Adrenal gland (tissue), 12 donors: ENCODE measurements around the gene NTPCR. TPM values are rescaled to one million over a fixed set of nuclear protein-coding genes. Genes with fewer than 3 reads are reported as not detected.

Source experiments
- DNase-seq, 7 donors: peaks; one replicate each; pipeline ENCODE4 v3.0.0-alpha.2; 2019 to 2020
- H3K27ac ChIP-seq, 5 donors: fragments of 200-600 bp; sonication (generic) in 4 of 5; 1 replicate in 3 of 5; 2 replicates in 2 of 5; pipeline versions ENCODE4 v1.5.1 to v1.8.0; 2016 to 2020; ENCODE audit warnings: mild to moderate bottlenecking in 1 of 5
- H3K27me3 ChIP-seq: fragments of 200-600 bp; 2 replicates; pipeline ENCODE4 v1.8.0; 2021
- H3K36me3 ChIP-seq, 2 donors: fragments of 200-600 bp; replicated peaks in 1 of 2; 1 replicate in 1 of 2; 2 replicates in 1 of 2; pipeline versions ENCODE4 v1.5.1 to v1.8.0; 2018 to 2022
- H3K4me1 ChIP-seq, 2 donors: fragments of 200-600 bp; replicated peaks in 1 of 2; 1 replicate in 1 of 2; 2 replicates in 1 of 2; pipeline versions ENCODE4 v1.5.1 to v1.8.0; 2018 to 2021
- H3K4me3 ChIP-seq, 4 donors: fragments of 200-600 bp; sonication (generic) in 3 of 4; one replicate each; pipeline ENCODE4 v1.5.1; 2016 to 2018
- H3K9me3 ChIP-seq, 3 donors: fragments of 200-600 bp; sonication (generic) in 1 of 3; replicated peaks in 1 of 3; 1 replicate in 2 of 3; 2 replicates in 1 of 3; pipeline versions ENCODE4 v1.5.1 to v1.8.0; 2016 to 2021
- POLR2A ChIP-seq, 2 donors: fragments of 450-650 bp; IDR thresholded peaks; one replicate each; pipeline ENCODE4 v1.6.1; 2017; ENCODE audit warnings: antibody characterized with exemption in 2 of 2, mild to moderate bottlenecking in 2 of 2, moderate library complexity in 1 of 2
- WGBS, 4 donors: extraction: QIAGEN DNeasy Blood & Tissue Kit in 2 of 4; methylation state at CpG; one replicate each; pipeline versions ENCODE4 v1.1.5 to v1.1.7; 2013 to 2017; 5-methylcytosine and 5-hydroxymethylcytosine counted together
- intact Hi-C, 2 donors: fragments of 100-400 bp; cut with DNase I; formaldehyde crosslinking; loops; one replicate each; pipeline versions ENCODE4 v1.14.1 to v1.15.0; 2022 to 2023
- polyA plus RNA-seq, 3 donors: library from polyadenylated mRNA; stranded (reverse); fragments of 200-250 nt in 2 of 3; fragments of 350-450 nt in 1 of 3; fragmentation: Illumina TruSeq in 1 of 3; extraction: RNeasy Lipid Tissue Mini Kit (QIAGEN cat#74804) in 1 of 3; gene quantifications; one replicate each; pipeline ENCODE4 v1.2.3, GENCODE V29; 2013 to 2014
- total RNA-seq, 9 donors: library from RNA; depleted of rRNA in 4 of 9; stranded (reverse); fragments of >200 nt in 4 of 9; fragments of 120-200 nt in 1 of 9; fragmentation: NEBNext Ultra II Directional in 1 of 9; extraction: Animal tissue kit (Norgen Biotek cat#: 25700) in 1 of 9; gene quantifications; one replicate each; pipeline versions ENCODE4 v1.1.0 to v1.2.4, GENCODE V29; 2013 to 2023
- TF ChIP-seq, protein P1 (sequence below), 6 experiments: fragments of 450-650 bp in 4 of 6; fragments of 200-600 bp in 2 of 6; sonication (generic) in 1 of 6; IDR thresholded peaks; 1 replicate in 5 of 6; 2 replicates in 1 of 6; pipeline versions ENCODE4 v1.5.1 to v1.8.0; 2016 to 2021; ENCODE audit warnings: antibody characterized with exemption in 6 of 6, mild to moderate bottlenecking in 2 of 6, moderate library complexity in 1 of 6
- donor health status: healthy with polysubstance abuse.
- donor health status: Bipolar disorder and iron deficiency.
- donor health status: DM: yes; HTN: yes; CAD: no.
- donor health status: DM: no; HTN: no; CAD: no.
- donor health status: DM: no; HTN: no; CAD: no.
- donor health status: DM: yes; HTN: yes; CAD: no.

NTPCR gene
- total and polyA plus RNA-seq, 12 donors: 17.3 to 72.0 (median 57.2) TPM

DNA sequence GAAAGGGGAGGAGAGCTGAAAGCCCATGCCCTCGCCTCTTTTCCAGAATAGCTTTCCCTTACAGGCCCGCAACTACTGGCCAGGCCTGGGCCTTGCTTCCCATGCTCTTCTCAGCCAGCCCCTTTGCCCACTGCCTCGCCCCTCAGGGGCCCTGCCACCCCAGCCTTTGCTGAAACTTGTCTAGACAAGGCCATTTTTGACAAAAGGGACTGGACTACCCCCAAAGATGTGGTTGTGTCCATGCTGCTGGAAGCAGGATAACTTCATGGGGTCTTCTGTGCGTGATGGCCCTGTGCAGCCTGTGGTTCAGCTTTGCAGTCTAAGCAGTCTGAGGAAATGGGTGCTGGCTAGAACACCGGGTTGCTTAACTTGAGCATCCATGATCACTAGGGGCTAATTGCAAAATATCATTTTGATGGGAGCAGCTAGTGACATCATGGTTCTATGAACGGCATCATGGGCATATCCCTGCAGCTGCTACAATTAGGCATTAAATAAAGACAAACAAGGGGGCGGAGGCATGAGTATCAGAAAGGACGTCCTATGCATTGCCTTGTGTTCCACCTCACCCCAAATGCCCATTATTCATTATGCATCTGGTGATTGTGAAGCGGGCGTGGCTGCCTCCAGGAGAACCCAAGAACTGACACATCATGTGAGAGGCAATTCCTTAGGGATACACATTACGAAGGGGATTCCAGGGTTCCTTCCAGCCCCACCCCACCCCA, 36.8 kb downstream of the NTPCR start:
- no peaks in the 10 kb centered on the region for H3K36me3 ChIP-seq
- WGBS, 4 donors: 88 to 96% (median 93%) methylated on average over 10 to 11 of the region's 11 CpGs
- TF ChIP-seq, protein P1, sequence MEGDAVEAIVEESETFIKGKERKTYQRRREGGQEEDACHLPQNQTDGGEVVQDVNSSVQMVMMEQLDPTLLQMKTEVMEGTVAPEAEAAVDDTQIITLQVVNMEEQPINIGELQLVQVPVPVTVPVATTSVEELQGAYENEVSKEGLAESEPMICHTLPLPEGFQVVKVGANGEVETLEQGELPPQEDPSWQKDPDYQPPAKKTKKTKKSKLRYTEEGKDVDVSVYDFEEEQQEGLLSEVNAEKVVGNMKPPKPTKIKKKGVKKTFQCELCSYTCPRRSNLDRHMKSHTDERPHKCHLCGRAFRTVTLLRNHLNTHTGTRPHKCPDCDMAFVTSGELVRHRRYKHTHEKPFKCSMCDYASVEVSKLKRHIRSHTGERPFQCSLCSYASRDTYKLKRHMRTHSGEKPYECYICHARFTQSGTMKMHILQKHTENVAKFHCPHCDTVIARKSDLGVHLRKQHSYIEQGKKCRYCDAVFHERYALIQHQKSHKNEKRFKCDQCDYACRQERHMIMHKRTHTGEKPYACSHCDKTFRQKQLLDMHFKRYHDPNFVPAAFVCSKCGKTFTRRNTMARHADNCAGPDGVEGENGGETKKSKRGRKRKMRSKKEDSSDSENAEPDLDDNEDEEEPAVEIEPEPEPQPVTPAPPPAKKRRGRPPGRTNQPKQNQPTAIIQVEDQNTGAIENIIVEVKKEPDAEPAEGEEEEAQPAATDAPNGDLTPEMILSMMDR (IDR thresholded peaks at IDR 0.05): no peak
- no peak for TF ChIP-seq POLR2A (IDR thresholded peaks at IDR 0.05)
- no peak overlapping the region for H3K27ac ChIP-seq
- H3K4me1 ChIP-seq: no peaks in the 10 kb centered on the region
- no peak for DNase-seq
- intact Hi-C loops: no loop called here
- no peaks in the 10 kb centered on the region for H3K27me3 ChIP-seq
- H3K9me3 ChIP-seq: no peaks in the 10 kb centered on the region
- H3K4me3 ChIP-seq: no peak overlapping the region

DNA sequence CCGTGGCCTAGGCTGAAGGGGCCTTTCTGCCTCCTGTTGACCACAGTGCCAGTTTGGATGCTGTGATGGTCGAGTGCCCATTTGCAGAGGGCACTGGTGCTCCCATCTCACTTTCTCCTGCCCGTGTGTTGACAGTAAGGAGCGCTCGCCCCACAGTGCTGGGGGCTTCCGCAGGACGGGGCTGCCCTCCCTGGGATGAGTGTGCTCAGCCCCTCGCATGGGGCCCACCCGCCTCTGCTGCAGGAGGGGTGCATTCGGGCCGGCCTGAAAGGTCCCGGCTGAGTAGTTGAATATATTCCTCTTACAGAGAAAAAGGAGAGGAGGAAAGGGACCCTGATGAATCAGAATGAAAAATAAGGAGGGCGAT, 37.3 kb downstream of the NTPCR start:
- no peaks in the 10 kb centered on the region for H3K27me3 ChIP-seq
- H3K36me3 ChIP-seq: no peaks in the 10 kb centered on the region
- TF ChIP-seq, protein P1 (IDR thresholded peaks at IDR 0.05): no peak
- no peak for TF ChIP-seq POLR2A (IDR thresholded peaks at IDR 0.05)
- DNase-seq: no peak
- no peak overlapping the region for H3K4me3 ChIP-seq
- intact Hi-C loops: no loop called here
- no peak overlapping the region for H3K27ac ChIP-seq
- H3K9me3 ChIP-seq: no peaks in the 10 kb centered on the region
- no peaks in the 10 kb centered on the region for H3K4me1 ChIP-seq
- 83 to 90% (median 88%) methylated on average over 12 to 13 of the region's 13 CpGs for WGBS, 4 donors

DNA sequence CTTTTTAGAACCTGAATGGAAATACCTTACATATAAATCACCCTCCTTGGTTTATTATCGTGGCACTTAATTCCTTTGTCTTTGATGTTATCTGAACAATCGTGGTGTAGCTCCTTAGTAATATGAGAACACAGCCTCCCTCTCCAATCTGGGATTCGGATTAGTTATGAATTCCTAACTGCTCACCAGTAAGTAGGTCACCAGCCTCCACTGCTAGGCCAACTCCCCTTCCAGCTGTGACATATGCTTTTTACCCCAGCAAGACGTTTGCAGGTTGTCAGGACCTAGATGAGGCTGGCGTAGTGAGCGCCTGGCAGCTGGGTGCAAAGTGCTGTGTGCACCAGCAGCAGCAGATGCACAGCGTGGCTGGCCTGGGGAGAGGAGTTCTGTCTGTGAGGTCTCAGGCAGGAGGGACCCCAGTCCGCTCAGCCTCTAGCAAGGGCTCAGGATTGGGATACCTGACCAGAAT, 38.2 kb downstream of the NTPCR start:
- H3K27ac ChIP-seq: no peak overlapping the region
- no peaks in the 10 kb centered on the region for H3K36me3 ChIP-seq
- WGBS, 4 donors: 59 to 73% (median 67%) methylated on average over 6 to 8 of the region's 8 CpGs
- no peaks in the 10 kb centered on the region for H3K4me1 ChIP-seq
- no peak for DNase-seq
- H3K9me3 ChIP-seq: no peaks in the 10 kb centered on the region
- no peaks in the 10 kb centered on the region for H3K27me3 ChIP-seq
- TF ChIP-seq, protein P1 (IDR thresholded peaks at IDR 0.05): no peak
- TF ChIP-seq POLR2A (IDR thresholded peaks at IDR 0.05): no peak
- no peak overlapping the region for H3K4me3 ChIP-seq
- intact Hi-C loops: no loop called here

DNA sequence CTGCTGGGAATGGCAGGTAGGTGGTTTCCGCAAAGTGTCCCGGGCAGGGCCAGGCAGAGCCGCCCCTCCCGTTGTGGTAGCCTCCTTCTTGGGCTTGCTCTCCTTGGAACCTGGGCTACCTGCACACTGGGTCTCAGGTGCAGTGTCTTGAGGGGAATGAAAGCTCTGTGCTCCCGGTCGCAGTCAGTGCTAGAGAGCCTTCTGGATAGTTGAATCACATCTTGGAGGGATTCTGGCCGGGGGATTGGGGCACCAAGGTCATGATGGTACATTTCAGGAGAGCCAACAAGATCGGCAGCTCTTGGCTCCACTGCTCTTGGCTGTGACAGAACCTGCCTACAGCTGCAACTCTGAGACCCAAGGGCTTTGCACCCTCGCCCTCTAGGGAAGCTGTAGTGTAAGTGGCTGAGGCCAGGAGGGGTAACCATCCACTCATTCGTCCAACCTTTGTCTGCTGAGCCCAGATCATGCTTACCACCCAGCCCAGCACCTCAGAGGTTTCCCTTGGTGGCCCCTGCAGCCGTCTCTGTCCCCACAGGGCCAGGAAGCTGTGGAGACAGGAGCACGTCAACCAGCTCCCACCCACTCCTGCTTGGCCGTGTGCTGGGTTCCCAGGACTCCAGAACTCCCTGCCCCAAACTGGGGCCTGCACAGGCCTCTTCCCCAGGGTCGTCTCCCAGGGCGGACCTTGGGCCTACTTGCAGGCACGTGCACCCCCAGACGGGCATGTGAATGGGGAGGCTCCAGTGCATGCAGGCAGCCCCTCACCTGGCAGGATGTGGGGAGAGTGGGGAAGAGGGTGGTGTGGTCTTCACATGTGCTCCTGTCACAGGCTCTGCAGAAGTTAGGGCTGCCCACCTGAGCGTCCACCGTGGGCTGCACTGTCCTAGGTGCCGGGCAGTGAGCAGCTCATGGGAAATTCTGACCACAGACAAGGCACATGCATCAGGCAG, 40.0 kb downstream of the NTPCR start:
- Histone ChIP-seq H3K27me3 (no peaks in the 10 kb centered on the region), H3K27ac (no peak overlapping the region), H3K9me3 (no peaks in the 10 kb centered on the region), H3K36me3 (no peaks in the 10 kb centered on the region), H3K4me3 (no peak overlapping the region), H3K4me1 (no peaks in the 10 kb centered on the region)
- intact Hi-C loops: no loop called here
- TF ChIP-seq, protein P1 (IDR thresholded peaks at IDR 0.05): no peak
- no peak for TF ChIP-seq POLR2A (IDR thresholded peaks at IDR 0.05)
- DNase-seq: no peak
- WGBS, 4 donors: 83 to 94% (median 91%) methylated on average over 10 to 20 of the region's 20 CpGs
